HG03571 (cell line): ENCODE results near the gene ZNF410.
"Not testable (repeated sequence)": the region's sequence is repeated elsewhere in the genome, so short reads cannot be mapped to it uniquely, and the experiment has no call there.

Experiments used
- ATAC-seq: cut with Tn5 transposase; IDR thresholded peaks from one replicate; pipeline ENCODE4 v1.9.1; 2021; ENCODE audit not compliant: unreplicated experiment

The ZNF410 gene, protein sequence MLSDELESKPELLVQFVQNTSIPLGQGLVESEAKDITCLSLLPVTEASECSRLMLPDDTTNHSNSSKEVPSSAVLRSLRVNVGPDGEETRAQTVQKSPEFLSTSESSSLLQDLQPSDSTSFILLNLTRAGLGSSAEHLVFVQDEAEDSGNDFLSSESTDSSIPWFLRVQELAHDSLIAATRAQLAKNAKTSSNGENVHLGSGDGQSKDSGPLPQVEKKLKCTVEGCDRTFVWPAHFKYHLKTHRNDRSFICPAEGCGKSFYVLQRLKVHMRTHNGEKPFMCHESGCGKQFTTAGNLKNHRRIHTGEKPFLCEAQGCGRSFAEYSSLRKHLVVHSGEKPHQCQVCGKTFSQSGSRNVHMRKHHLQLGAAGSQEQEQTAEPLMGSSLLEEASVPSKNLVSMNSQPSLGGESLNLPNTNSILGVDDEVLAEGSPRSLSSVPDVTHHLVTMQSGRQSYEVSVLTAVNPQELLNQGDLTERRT

DNA sequence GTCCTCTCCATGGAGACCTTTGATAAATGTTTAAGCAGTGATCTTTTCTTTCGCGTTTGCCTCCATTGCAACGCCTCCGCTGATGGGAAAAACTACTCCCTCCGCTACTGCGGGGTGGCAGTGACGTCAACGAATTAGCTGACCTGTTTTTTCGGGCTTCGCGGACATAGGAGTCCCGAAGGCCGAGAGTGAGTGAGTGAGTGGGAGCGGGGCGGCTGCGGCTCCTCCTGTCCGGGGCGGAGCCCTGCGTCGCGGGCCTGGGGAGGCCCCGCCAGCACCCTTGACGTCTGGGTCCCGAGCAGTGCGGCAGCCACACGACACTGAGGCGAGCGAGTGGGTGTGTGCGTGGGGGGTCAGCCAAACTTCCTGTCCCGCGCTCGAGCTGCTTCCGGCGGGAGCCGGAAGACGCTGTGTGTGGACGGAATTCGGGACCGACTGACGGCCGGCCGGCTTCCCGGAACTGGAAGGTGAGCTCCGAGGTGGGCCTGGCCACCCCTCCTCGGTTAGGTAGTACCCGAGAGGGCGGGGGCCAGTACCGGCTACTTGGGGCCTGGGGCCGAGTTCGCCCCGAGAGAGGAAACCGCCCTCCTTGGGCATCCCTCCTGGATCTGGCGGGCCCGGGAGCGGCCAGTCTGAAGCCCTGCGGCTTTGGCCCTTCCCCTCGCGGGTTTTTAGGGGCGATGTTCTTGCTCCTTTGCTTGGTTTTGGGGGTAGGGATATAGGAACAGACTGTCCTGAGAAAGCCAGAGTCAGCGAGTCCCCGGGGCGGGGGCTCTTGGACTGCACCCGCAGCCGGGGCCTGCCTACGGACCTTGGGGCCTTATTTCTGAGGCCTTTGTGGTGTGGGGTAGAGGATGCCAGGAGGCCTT is at the start of gene ZNF410:
Gene ZNF410, plus strand, starts transcription at position 411 of the 869 bp plus-strand sequence. CDS start 5,317 bp downstream, outside the sequence.
- ATAC-seq = peak; percentile 91

GRCh38 chr14:73838293-73839034 is 48.2 kb upstream of the ZNF410 start:
- ATAC-seq = not testable (repeated sequence)

GRCh38 chr14:73842201-73842600 is 44.5 kb upstream of the ZNF410 start:
- no peak for ATAC-seq

GRCh38 chr14:73842851-73843250 is 43.8 kb upstream of the ZNF410 start:
- ATAC-seq = no peak

- no peak for ATAC-seq
Observed at GRCh38 chr14:73843296-73843695, 43.4 kb upstream of the ZNF410 start.

DNA sequence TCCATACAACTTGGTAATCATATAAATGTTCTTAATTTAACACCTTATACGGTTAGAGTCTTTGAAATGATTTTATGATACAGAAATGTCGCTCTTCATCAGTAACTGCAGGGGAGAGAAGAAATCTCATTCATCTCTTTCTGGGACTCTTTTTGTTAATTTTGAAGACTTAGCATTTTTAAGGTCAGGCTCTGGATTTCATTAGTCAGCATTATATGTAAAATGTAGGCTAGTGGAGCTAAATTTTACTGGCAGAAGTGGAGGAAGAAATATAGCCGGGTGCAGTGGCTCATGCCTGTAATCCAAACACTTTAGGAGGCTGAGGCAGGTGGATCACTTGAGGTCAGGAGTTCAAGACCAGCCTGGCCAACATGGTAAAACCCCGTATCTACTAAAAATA is 39.7 kb upstream of the ZNF410 start:
- no peak for ATAC-seq

DNA sequence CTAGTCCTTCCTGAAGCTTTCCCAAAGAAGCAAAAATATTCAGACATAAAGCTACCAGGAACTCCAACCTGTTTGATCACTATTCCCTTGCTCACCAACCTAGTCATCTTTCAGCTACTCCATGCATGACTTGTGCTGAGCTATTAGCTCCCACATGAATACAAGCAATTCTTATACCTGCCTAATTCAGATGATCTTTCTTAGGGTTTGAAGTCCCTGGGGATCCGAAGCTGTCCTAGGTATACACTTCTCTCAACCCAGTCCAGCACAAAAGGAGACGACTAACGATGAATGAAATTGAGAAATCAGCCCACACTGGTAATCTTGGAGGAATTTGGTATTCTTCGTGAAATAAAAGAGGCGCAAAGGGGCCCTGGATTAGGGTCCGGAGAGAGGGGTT is 35.7 kb upstream of the ZNF410 start:
- no peak for ATAC-seq

DNA sequence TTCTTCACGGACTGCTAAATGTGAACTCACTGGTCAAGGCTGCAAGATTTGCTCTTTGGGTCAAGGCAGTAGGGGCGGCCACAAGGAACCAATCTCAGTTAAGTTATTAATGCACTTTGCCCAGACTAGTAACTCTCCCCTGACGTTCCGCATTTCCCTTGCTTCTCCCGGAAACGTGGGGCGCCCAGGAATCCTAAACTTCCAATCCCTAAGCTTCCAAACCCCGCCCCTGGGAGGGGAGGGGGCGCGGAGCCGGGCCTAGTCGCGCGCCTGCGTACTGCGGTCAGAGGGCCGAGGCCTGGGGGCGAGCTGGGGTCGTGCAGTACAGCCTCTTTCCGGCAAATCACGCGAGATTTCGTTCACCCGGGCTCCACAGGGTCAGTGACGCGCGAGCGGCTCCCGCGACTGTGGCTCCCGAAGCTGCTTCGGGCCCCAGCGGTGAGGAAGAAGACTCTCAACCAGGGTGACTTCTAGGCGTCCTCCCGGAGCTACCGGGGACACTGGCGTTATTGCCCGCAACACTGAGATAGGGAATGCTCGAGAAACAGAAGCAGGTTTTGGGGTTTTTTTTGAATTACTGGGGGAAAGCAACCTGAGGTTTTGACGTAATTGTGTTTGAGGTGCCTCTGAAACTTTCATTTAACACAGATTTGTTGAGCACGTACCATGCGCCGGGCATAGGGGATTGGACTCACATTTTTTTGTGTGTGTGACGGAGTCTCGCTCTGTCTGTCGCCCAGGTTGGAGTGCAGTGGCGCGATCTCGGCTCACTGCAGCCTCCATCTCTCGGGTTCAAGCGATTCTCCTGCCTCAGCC is 34.9 kb upstream of the ZNF410 start, which contains the start of gene PTGR2:
Gene PTGR2, plus strand, starts transcription at position 265 of the 816 bp plus-strand sequence. CDS start 7,032 bp downstream, outside the sequence.
- ATAC-seq = peak; percentile 86

DNA sequence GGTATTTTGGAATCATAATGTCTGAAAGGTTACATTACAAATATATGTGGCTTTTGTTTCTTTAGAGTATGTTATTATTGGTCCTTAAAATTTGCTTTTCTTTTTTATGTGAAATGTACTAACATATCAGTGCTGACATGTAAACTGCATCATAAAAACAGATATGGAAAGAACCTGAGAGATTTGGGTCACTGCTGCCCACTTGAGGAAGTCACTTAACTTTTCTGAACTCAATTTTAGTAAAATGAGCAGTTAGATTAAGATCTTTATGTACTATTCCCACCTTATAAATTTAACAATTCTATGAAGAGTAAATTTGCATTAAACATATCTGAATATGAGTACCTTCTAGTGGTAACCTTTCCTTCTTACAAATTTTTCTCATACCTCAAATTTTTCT is 27.5 kb upstream of the ZNF410 start:
- ATAC-seq = no peak

- no peak for ATAC-seq
Observed at GRCh38 chr14:73861073-73861472, 25.6 kb upstream of the ZNF410 start.

DNA sequence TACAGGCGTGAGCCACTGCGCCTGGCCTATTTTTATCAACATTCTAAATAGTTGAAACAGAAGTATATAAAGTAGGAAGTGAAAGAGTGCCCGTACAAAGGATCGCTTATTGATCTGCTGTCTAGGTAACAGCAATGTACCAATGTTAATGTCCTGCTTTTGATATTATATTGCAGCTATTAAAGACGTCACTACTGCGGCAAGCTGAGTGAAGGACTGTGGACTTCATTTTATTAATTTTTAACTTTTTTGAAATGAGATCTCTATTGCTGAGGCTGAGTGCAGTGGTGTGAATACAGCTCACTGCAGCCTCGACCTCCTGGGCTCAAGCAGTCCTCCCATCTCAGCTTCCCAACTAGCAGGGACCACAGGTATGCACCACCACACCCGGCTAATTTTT is 24.2 kb upstream of the ZNF410 start:
- no peak for ATAC-seq

DNA sequence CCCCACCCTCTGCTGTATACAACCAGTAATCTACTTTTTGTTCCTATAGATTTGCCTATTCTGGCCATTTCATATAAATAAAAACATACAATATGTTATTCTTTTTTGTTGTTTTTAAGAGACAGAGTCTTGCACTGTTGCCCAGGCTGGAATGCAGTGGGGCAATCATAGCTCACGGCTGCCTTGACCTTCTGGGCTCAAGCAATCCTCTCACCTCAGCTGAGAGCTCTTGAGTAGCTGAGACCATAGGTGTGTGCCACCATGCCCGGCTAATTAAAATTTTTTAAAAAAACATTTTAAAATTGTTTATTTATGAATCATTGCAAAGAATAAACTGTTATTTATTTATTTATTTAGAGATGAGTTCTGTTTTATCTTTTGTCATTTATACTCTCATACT is 23.4 kb upstream of the ZNF410 start:
- no peak for ATAC-seq

- ATAC-seq = no peak
Observed at GRCh38 chr14:73865534-73866113, 21.0 kb upstream of the ZNF410 start.

- not testable (repeated sequence) for ATAC-seq
Observed at GRCh38 chr14:73869754-73870153, 16.9 kb upstream of the ZNF410 start.

- ATAC-seq = no peak
Observed at GRCh38 chr14:73870525-73871235, 16.0 kb upstream of the ZNF410 start.

GRCh38 chr14:73873660-73874059 is 13.0 kb upstream of the ZNF410 start:
- no peak for ATAC-seq

DNA sequence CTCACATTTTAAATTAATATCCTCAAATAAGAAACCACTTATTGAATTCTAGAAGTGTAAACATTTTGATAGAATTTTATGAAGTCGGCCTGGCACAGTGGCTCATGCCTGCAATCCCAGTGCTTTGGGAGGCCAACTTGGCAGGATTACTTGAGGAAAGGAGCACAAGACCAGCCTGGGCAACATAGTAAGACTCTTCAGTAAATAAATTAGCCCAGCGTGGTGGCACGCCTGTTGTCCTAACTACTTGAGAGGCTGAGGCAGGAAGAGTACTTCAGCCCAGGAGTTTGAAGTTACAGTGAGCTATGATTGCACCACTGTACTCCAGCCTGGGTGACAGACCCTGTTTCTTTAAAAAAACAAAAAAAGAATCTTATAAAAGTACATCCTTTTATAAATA is 8.9 kb upstream of the ZNF410 start:
- no peak for ATAC-seq

- no peak for ATAC-seq
Observed at GRCh38 chr14:73878436-73878835, 8.2 kb upstream of the ZNF410 start.

DNA sequence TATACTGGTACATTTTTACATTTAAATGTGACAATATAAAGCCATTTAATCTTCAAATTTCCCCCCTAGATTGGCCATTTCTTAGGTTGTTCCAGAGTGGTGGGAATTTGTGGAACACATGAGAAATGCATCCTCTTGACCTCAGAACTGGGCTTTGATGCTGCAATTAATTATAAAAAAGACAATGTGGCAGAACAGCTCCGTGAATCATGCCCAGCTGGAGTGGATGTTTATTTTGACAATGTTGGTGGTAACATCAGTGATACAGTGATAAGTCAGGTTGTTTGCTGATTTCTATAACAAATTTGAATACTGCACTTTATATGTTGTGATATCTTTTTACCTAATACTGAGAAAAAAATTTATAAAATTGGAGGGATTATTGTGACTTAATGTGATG is 7.6 kb upstream of the ZNF410 start:
- ATAC-seq = no peak
